WTC11 (cell line): ENCODE data around the gene POM121L2.

Experiments used
- E2F5 ChIP-seq: sonication (generic); formaldehyde crosslinking; IDR thresholded peaks from 2 replicates; pipeline ENCODE4 v1.8.1; 2022; ENCODE audit warnings: mild to moderate bottlenecking, moderate library complexity, missing genetic modification reagents
- ETV6 ChIP-seq: sonication (generic); formaldehyde crosslinking; IDR thresholded peaks from 2 replicates; pipeline ENCODE4 v1.8.1; 2022; ENCODE audit warnings: mild to moderate bottlenecking, missing genetic modification reagents
- KAT7 ChIP-seq: sonication (generic); formaldehyde crosslinking; IDR thresholded peaks from 2 replicates; pipeline ENCODE4 v1.8.1; 2023; ENCODE audit warnings: missing genetic modification reagents, mild to moderate bottlenecking, borderline replicate concordance
- SOX15 ChIP-seq: fragments of 250-450 bp; sonication (Bioruptor Pico); IDR thresholded peaks from 2 replicates; pipeline ENCODE4 v1.9.0; 2021; ENCODE audit warnings: mild to moderate bottlenecking
- SP1 ChIP-seq: sonication (generic); formaldehyde crosslinking; conservative IDR thresholded peaks from 2 replicates; pipeline ENCODE4 v1.8.1; 2022; ENCODE audit warnings: missing genetic modification reagents
- USF2 ChIP-seq: sonication (generic); formaldehyde crosslinking; IDR thresholded peaks from 2 replicates; pipeline ENCODE4 v1.8.1; 2023; ENCODE audit warnings: mild to moderate bottlenecking, missing genetic modification reagents, moderate library complexity
- ZBTB21 ChIP-seq: sonication (generic); formaldehyde crosslinking; IDR thresholded peaks from 2 replicates; pipeline ENCODE4 v1.8.1; 2023; ENCODE audit warnings: mild to moderate bottlenecking, missing genetic modification reagents, borderline replicate concordance
- ZNF263 ChIP-seq: sonication (generic); formaldehyde crosslinking; IDR thresholded peaks from 2 replicates; pipeline ENCODE4 v1.8.1; 2022; ENCODE audit warnings: low read depth, mild to moderate bottlenecking, moderate library complexity, missing genetic modification reagents
- TF ChIP-seq, protein P1 (sequence below): fragments of 200-600 bp; IDR thresholded peaks from 2 replicates; pipeline ENCODE4 v1.8.0; 2022; ENCODE audit warnings: antibody characterized with exemption
- TF ChIP-seq, protein P2 (sequence below): sonication (generic); formaldehyde crosslinking; IDR thresholded peaks from 2 replicates; pipeline ENCODE4 v1.8.1; 2022; ENCODE audit warnings: low read depth, missing genetic modification reagents, borderline replicate concordance
- TF ChIP-seq, protein P3 (sequence below): fragments of 250-450 bp; sonication (Bioruptor Pico); IDR thresholded peaks from 2 replicates; pipeline ENCODE4 v2.1.2; 2022; ENCODE audit warnings: mild to moderate bottlenecking, moderate library complexity
- TF ChIP-seq, protein P4 (sequence below): sonication (generic); formaldehyde crosslinking; conservative IDR thresholded peaks from 2 replicates; pipeline ENCODE4 v1.8.1; 2023; ENCODE audit warnings: mild to moderate bottlenecking, low read depth, missing genetic modification reagents, moderate library complexity
- TF ChIP-seq, protein P5 (sequence below): sonication (generic); formaldehyde crosslinking; IDR thresholded peaks from 2 replicates; pipeline ENCODE4 v1.8.0; 2022; ENCODE audit warnings: mild to moderate bottlenecking, missing genetic modification reagents

- TF ChIP-seq SP1 (CRISPR knock-in tag) (no peak), E2F5 (CRISPR knock-in tag) (no peak), ZBTB21 (no peak), SOX15 (CRISPR knock-in tag) (no peak), ETV6 (CRISPR knock-in tag) (no peak), USF2 (no peak), ZNF263 (CRISPR knock-in tag) (no peak), KAT7 (CRISPR knock-in tag) (no peak)
- TF ChIP-seq, protein P1, sequence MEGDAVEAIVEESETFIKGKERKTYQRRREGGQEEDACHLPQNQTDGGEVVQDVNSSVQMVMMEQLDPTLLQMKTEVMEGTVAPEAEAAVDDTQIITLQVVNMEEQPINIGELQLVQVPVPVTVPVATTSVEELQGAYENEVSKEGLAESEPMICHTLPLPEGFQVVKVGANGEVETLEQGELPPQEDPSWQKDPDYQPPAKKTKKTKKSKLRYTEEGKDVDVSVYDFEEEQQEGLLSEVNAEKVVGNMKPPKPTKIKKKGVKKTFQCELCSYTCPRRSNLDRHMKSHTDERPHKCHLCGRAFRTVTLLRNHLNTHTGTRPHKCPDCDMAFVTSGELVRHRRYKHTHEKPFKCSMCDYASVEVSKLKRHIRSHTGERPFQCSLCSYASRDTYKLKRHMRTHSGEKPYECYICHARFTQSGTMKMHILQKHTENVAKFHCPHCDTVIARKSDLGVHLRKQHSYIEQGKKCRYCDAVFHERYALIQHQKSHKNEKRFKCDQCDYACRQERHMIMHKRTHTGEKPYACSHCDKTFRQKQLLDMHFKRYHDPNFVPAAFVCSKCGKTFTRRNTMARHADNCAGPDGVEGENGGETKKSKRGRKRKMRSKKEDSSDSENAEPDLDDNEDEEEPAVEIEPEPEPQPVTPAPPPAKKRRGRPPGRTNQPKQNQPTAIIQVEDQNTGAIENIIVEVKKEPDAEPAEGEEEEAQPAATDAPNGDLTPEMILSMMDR, result no peak
- TF ChIP-seq, protein P2, sequence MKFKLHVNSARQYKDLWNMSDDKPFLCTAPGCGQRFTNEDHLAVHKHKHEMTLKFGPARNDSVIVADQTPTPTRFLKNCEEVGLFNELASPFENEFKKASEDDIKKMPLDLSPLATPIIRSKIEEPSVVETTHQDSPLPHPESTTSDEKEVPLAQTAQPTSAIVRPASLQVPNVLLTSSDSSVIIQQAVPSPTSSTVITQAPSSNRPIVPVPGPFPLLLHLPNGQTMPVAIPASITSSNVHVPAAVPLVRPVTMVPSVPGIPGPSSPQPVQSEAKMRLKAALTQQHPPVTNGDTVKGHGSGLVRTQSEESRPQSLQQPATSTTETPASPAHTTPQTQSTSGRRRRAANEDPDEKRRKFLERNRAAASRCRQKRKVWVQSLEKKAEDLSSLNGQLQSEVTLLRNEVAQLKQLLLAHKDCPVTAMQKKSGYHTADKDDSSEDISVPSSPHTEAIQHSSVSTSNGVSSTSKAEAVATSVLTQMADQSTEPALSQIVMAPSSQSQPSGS, result no peak
- TF ChIP-seq, protein P3, sequence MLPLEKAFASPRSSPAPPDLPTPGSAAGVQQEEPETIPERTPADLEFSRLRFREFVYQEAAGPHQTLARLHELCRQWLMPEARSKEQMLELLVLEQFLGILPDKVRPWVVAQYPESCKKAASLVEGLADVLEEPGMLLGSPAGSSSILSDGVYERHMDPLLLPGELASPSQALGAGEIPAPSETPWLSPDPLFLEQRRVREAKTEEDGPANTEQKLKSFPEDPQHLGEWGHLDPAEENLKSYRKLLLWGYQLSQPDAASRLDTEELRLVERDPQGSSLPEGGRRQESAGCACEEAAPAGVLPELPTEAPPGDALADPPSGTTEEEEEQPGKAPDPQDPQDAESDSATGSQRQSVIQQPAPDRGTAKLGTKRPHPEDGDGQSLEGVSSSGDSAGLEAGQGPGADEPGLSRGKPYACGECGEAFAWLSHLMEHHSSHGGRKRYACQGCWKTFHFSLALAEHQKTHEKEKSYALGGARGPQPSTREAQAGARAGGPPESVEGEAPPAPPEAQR (CRISPR knock-in tag), result no peak
- TF ChIP-seq, protein P4, sequence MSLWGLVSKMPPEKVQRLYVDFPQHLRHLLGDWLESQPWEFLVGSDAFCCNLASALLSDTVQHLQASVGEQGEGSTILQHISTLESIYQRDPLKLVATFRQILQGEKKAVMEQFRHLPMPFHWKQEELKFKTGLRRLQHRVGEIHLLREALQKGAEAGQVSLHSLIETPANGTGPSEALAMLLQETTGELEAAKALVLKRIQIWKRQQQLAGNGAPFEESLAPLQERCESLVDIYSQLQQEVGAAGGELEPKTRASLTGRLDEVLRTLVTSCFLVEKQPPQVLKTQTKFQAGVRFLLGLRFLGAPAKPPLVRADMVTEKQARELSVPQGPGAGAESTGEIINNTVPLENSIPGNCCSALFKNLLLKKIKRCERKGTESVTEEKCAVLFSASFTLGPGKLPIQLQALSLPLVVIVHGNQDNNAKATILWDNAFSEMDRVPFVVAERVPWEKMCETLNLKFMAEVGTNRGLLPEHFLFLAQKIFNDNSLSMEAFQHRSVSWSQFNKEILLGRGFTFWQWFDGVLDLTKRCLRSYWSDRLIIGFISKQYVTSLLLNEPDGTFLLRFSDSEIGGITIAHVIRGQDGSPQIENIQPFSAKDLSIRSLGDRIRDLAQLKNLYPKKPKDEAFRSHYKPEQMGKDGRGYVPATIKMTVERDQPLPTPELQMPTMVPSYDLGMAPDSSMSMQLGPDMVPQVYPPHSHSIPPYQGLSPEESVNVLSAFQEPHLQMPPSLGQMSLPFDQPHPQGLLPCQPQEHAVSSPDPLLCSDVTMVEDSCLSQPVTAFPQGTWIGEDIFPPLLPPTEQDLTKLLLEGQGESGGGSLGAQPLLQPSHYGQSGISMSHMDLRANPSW (CRISPR knock-in tag), result no peak
- TF ChIP-seq, protein P5, sequence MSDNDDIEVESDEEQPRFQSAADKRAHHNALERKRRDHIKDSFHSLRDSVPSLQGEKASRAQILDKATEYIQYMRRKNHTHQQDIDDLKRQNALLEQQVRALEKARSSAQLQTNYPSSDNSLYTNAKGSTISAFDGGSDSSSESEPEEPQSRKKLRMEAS (CRISPR knock-in tag), result no peak
These were observed 44.1 kb downstream of the POM121L2 start for GRCh38 chr6:27267857-27268434.
